Stimulated activated CD4-positive, alpha-beta T cell treated with anti-CD3 and anti-CD28 coated beads, Interleukin-12 subunit alpha, Interleukin-12 subunit beta, amount 100 ng/mL, for 4 hours (primary cell): ENCODE data around the gene FIGN.

Source experiments
- DNase-seq: peaks from one replicate; pipeline ENCODE4 v3.0.0-alpha.2; 2020

FIGN gene

DNA sequence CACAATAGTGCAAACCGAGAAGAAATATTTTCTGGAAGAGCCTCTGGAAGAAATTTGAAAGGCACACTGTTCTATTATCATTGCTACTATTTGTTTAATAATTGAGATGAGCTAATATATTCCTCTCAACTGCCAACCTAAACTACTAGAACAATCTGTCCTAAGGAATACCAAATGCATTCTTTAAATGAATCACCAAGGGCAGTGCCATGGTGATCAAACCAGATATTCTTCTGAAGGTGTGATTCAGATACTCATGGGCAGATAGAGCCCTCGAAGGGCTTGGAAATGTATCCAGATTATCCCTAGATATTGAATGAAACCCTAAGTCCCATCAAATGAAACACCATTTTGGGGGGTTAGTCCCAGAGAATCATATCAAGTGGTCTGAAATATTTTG lies 76.6 kb downstream of the FIGN start:
- no peak for DNase-seq

DNA sequence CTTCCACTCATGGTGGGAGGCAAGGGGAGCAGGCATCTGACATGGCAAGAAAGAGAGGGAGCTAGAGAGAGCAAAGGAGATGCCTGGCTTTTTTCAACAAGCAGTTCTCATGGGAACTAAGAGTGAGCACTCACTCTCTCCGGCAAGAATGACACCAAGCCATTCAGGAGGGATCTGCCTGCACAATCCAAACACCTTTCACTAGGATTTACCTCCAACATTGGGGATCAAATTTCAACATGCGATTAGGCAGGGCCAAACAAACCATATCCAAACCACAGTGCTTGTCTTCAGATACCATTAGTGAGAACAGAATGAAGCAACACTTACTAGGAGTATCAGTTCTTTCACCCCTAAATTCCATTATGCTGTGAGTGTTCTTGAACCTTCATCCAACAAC lies 77.3 kb downstream of the FIGN start:
- DNase-seq = no peak

DNA sequence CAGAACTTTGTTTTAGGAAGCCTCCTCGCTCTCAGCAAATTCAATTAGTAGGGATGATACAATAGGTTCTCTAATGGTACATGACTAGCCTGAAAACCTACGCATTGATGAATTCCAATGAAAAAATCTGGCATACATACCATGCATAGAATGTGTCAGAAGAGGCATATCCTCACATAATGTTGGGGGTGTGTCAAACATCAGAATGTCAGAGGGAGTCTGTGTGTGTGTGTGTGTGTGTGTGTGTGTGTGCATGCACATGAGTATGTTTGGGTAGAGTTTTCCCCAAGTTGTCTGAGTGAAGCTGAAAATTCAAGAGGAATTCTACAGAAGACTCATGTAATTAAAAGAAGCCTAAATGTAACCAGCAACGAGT lies 78.5 kb downstream of the FIGN start:
- DNase-seq = no peak

DNA sequence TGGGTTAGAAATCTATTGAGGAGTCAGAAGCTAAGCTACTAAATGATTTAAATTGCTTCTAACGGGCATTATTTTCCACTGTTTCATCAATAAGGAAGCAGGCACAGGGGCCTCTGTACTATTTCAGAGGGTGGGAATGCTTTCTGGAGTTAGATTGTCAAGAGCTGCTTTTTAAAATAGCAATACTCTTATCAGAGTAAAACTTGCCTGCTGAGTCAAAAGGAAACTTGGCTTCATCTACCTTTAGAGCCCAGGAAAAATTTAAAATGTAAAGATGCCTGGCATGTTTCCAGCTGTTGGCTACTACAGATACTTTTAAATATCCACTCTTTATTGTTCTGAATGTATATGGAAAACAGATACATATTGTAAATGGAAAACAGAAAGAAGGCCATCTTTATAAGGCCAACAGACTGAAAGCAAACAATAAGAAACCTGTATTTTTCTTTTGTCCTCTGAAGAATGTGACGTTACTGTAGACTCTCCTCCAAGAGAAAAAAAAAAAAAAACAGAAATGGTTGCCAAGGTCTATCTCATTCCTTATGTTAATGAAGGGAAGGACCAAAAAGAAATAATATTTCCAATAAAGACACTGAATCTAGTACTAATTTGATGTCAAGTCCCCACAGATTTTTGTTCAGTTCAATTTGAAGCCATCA lies 79.1 kb downstream of the FIGN start:
- no peak for DNase-seq

- no peak for DNase-seq
These were observed 80.1 kb downstream of the FIGN start for GRCh38 chr2:163655667-163656066.

DNA sequence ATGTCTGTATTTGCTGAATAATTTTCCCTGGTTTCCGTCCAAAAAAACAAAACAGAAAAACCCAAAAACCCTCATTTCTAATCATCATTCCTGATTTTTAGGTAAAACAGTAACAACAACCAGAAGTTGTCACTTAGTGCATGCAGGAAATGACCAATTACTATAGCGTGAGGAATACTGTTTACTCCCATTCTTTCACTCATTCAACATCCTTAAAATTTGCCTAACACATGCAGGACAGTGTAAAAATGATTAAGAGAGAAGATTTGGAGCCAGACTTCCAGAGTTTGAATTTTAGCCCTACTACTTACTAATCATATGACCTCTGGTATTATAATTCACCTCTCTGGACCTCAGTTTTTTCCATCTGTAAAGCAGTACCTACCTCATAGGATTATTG lies 83.1 kb downstream of the FIGN start:
- DNase-seq = no peak

GRCh38 chr2:163649080-163649479 lies 86.7 kb downstream of the FIGN start:
- DNase-seq = no peak

DNA sequence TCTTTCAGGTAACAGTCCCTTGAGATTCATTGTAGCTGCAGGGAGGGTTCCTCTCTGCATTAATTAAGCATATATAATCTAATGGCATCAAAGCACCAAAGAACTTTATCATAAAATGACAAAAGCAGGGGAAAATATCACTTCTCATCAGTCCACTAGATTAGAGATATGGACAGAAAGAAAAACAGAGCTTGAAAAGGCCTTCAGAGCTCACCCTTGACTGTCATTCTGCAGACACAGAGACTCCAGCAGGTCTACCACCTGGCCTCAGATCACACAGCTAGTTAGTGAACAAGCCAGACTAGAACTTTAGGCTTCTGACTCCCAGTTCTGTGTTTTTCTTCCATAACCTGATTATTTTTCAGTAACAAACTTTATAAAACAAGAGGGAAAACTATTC lies 88.5 kb downstream of the FIGN start:
- no peak for DNase-seq

DNA sequence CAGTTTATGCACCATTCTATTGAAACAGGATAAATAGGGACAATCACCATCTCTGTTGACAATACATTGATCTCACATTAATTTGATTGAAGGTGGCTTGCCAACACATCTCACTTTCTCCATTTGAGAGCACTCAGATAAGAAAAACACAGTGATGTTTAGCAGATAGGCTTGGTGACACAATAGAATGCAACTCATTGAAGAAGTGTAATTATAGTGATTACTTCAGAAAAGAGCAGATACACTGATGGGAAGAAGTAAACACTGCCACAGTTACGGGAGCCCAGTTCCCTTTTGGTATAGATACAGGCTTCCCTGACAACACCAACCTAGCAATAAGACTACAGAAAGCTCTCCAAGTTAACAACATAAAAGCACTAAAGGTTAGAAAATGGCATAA lies 89.1 kb downstream of the FIGN start:
- DNase-seq = no peak

DNA sequence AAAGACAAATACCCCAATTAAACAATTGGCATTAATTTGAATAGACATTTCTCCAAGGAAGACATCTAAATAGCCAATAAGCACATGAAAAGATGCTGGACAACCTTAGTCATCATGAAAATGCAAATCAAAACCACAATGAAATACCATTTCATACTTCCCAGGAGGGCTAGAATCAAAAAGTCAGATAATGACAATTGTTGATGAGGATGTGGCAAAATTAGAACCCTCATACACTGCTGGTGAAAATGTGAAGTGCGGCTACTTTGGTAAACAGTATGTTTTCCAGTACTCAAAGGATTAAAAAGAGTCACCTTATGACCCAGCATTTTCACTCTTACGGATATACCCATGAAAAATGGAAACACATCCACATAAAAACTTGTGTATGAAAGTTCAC lies 91.6 kb downstream of the FIGN start:
- no peak for DNase-seq

GRCh38 chr2:163641986-163642385 lies 93.8 kb downstream of the FIGN start:
- DNase-seq = no peak

GRCh38 chr2:163640542-163641193 lies 95.1 kb downstream of the FIGN start:
- no peak for DNase-seq

GRCh38 chr2:163637871-163638270 lies 97.9 kb downstream of the FIGN start:
- DNase-seq = no peak

GRCh38 chr2:163633291-163633690 lies 102.5 kb downstream of the FIGN start:
- DNase-seq = no peak

- DNase-seq = no peak
These were observed 105.0 kb downstream of the FIGN start for GRCh38 chr2:163630836-163631235.

- DNase-seq = no peak
These were observed 109.1 kb downstream of the FIGN start for GRCh38 chr2:163626639-163627109.

GRCh38 chr2:163626208-163626607 lies 109.6 kb downstream of the FIGN start:
- no peak for DNase-seq

GRCh38 chr2:163625632-163626031 lies 110.2 kb downstream of the FIGN start:
- DNase-seq = no peak

GRCh38 chr2:163621445-163622004 lies 114.3 kb downstream of the FIGN start:
- no peak for DNase-seq

DNA sequence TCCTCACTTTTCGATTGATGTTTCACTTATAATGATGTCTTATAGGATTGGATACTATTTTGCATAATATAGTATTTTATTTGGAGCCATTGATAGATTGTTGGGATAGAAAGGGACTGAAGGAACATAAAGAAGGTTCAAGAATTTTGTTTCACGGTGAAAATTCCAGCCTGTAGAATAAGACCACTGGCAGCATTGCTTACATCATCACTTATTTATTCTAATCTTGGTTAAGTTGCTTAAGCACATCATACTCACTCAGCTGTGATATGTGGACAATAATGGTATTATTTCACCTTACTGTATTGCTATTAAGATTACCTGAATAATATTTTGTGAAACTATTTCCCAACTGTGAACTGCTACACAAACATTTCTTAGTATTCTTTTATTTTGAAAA lies 118.3 kb downstream of the FIGN start:
- DNase-seq = no peak

DNA sequence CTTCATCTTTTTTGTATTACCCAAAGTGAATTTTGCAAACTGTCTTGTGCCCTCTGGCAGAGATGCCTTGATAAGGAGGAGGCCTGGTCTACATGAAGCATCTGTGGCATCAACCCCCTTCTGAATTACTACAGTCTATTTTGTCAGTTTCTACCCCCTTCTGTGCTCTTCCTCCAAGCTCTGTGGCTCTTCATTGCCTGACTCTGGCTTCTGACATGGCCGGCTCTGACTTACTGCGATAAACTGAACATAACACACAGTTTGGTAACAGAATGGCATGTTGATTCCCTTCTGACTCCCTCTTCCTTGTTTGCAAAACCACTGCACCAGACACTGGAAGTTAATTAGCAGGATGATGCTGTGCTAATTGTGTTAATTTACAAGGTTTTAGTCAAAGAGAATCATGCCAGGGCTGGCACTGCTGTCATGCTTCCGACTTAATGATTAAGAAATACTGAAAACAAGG lies 122.5 kb downstream of the FIGN start:
- DNase-seq = no peak

- DNase-seq = no peak
These were observed 123.5 kb downstream of the FIGN start for GRCh38 chr2:163612332-163612731.

- no peak for DNase-seq
These were observed 124.3 kb downstream of the FIGN start for GRCh38 chr2:163611557-163611906.

GRCh38 chr2:163610817-163611556 lies 124.8 kb downstream of the FIGN start:
- DNase-seq = no peak
